Fibroblast of mammary gland (primary cell): Measurements from ENCODE around the gene TMOD4.

Experiments used
- DNase-seq: peaks from one replicate; pipeline ENCODE4 v3.0.0-alpha.2; 2010; ENCODE audit warnings: low read depth
- H3K4me3 ChIP-seq: 2 replicates; pipeline ENCODE4 v1.5.1; 2011; ENCODE audit warnings: low read depth, mild to moderate bottlenecking, low read length, moderate library complexity; ENCODE audit not compliant: control insufficient read depth
- TF ChIP-seq, protein P1 (sequence below): conservative IDR thresholded peaks from 2 replicates; pipeline ENCODE4 v1.5.1; 2011; ENCODE audit warnings: low read depth, low read length, inconsistent platforms; ENCODE audit not compliant: control insufficient read depth, insufficient read depth

The TMOD4 gene

GRCh38 chr1:151164732-151165280, 11.0 kb downstream of the TMOD4 start:
- peak; percentile 21 for DNase-seq
- H3K4me3 ChIP-seq = peak overlapping the region; percentile 99
- TF ChIP-seq, protein P1, sequence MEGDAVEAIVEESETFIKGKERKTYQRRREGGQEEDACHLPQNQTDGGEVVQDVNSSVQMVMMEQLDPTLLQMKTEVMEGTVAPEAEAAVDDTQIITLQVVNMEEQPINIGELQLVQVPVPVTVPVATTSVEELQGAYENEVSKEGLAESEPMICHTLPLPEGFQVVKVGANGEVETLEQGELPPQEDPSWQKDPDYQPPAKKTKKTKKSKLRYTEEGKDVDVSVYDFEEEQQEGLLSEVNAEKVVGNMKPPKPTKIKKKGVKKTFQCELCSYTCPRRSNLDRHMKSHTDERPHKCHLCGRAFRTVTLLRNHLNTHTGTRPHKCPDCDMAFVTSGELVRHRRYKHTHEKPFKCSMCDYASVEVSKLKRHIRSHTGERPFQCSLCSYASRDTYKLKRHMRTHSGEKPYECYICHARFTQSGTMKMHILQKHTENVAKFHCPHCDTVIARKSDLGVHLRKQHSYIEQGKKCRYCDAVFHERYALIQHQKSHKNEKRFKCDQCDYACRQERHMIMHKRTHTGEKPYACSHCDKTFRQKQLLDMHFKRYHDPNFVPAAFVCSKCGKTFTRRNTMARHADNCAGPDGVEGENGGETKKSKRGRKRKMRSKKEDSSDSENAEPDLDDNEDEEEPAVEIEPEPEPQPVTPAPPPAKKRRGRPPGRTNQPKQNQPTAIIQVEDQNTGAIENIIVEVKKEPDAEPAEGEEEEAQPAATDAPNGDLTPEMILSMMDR = no peak

- TF ChIP-seq, protein P1 = no peak
- DNase-seq = no peak
- no peak overlapping the region for H3K4me3 ChIP-seq
Measured at GRCh38 chr1:151159373-151159772, 16.4 kb downstream of the TMOD4 start.

DNA sequence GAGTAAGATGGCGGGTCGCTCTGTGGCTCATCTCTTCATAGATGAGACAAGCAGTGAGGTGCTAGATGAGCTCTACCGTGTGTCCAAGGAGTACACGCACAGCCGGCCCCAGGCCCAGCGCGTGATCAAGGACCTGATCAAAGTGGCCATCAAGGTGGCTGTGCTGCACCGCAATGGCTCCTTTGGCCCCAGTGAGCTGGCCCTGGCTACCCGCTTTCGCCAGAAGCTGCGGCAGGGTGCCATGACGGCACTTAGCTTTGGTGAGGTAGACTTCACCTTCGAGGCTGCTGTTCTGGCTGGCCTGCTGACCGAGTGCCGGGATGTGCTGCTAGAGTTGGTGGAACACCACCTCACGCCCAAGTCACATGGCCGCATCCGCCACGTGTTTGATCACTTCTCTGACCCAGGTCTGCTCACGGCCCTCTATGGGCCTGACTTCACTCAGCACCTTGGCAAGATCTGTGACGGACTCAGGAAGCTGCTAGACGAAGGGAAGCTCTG, 17.0 kb downstream of the TMOD4 start:
- H3K4me3 ChIP-seq = no peak overlapping the region
- no peak for DNase-seq
- TF ChIP-seq, protein P1 = no peak

DNA sequence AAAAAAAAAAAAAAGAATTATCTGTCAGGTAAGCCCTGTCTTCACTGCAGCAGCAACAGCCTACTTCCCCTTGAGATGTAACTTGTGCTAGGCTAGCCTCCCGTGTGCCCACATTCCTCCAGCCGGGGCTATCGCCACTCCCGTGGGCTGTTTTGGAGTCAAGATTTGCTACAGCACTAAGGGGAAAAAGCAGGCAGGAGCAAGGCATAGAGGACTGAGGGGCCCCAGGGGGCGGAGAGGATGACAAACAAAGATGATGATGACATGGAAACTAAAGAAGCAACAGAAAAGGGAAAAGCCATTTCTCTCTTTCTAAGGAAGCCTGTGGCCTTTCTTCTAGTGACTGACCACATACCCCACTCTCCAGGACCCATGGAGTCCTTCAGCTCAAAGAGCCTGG, 17.5 kb downstream of the TMOD4 start:
- no peak for DNase-seq
- H3K4me3 ChIP-seq = no peak overlapping the region
- TF ChIP-seq, protein P1 = no peak

GRCh38 chr1:151157067-151157531, 18.7 kb downstream of the TMOD4 start:
- TF ChIP-seq, protein P1 = no peak
- no peak overlapping the region for H3K4me3 ChIP-seq
- DNase-seq = no peak

DNA sequence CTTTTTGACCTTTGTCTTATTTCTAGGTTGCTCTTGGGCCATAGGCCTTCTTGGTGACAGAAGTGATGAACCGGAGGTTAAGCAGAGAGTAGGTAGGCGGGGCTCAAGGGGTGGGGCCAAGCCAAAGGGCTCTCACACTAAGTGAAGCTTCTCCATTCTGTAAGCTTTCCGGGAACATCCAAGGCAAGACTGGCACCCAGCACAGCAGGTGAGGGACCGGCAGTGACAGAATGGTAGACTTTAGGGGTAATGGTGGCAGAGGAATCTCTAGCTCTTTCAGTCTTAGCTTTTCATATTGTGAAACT, 19.3 kb downstream of the TMOD4 start, which contains the start of gene TNFAIP8L2:
Gene TNFAIP8L2 (plus strand): TSS at position 135 of the 305 bp plus-strand sequence. CDS start 2,049 bp downstream, outside the sequence.
- no peak within 1 kb of the TSS for H3K4me3 ChIP-seq
- TF ChIP-seq, protein P1 = no peak
- DNase-seq = no peak
